Measurements from ENCODE around the gene METTL26. TPM values are rescaled to one million over a fixed set of nuclear protein-coding genes. Genes with fewer than 3 reads are reported as not detected.

METTL26 gene
- total RNA-seq, 2 donors from 2014 or later: 76.8 to 115 TPM

GRCh38 chr16:629833-630248, 6.3 kb downstream of the METTL26 start:
- peaks cover 17% of the 10 kb centered on the region for H3K4me1 ChIP-seq
- TF ChIP-seq POLR2A (IDR thresholded peaks at IDR 0.05) (no peak), CTCF (IDR thresholded peaks at IDR 0.05) (no peak)
- H3K9me3 ChIP-seq: no peaks in the 10 kb centered on the region
- intact Hi-C loops (cut with DNase I): no loop called here
- no peaks in the 10 kb centered on the region for H3K27me3 ChIP-seq
- peaks cover 4 to 7% of the 10 kb centered on the region in 2 donors for H3K36me3 ChIP-seq (replicated peaks in 1 of 2; ENCODE audit: insufficient read depth in 1 of 2, low read depth in 2 of 2)
- no peak overlapping the region for H3K4me3 ChIP-seq
- 40 to 55% methylated on average over 1 to 6 of the region's 11 CpGs for WGBS, 2 donors
- H3K27ac ChIP-seq: no peak overlapping the region
- ATAC-seq (peak; percentile 5), DNase-seq (peak in 2 of 4 donors; percentile 15 to 17)

DNA sequence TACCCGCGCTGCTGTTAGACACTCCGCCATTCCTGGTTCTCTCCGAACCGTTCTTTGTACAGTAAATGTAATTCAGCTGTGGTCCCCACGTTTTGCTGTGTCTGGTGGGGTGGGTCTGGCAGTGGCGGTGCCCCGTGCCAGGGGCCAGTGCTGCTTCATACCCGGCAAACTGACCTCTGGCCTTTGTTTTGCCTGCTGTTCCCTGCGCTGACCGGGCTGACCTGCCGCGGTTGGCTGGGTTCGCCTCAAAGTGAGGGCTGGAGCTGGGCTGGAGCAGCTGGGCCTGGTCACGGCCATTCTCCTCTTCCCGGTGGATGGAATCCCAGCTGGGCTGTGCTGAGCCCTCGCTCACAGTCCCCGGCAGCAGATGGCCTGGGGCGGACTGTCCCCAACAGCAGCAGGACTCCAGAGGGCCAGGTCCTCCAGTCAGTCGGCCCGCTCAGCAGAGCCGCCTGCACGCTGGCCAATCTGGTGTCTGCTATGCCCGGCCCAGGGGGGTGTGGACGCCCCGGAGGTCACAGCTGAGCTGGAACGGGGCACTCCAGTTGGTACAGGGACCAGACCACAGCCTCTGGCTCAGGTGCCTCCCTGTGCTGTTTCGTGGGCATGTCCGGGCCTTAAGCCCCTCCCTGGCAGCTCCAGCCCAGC, 6.8 kb downstream of the METTL26 start:
- Histone ChIP-seq H3K4me1 (peaks cover 14% of the 10 kb centered on the region), H3K27me3 (no peaks in the 10 kb centered on the region), H3K27ac (no peak overlapping the region), H3K4me3 (no peak overlapping the region), H3K9me3 (no peaks in the 10 kb centered on the region), H3K36me3 (replicated peaks in 1 of 2; ENCODE audit: insufficient read depth in 1 of 2, low read depth in 2 of 2) (peaks cover 4 to 7% of the 10 kb centered on the region in 2 donors)
- DNase-seq: peak in 2 of 4 donors; percentile 13 to 21
- intact Hi-C loops (cut with DNase I): no loop called here
- ATAC-seq: no peak
- TF ChIP-seq POLR2A (IDR thresholded peaks at IDR 0.05): no peak
- no peak for TF ChIP-seq CTCF (IDR thresholded peaks at IDR 0.05)
- WGBS, 2 donors: 70 to 78% methylated on average over 15 to 28 of the region's 29 CpGs

GRCh38 chr16:628321-629061, 7.6 kb downstream of the METTL26 start:
- TF ChIP-seq CTCF (IDR thresholded peaks at IDR 0.05) (no peak), POLR2A (IDR thresholded peaks at IDR 0.05) (no peak)
- Histone ChIP-seq H3K4me1 (peaks cover 14% of the 10 kb centered on the region), H3K4me3 (no peak overlapping the region), H3K27ac (no peak overlapping the region), H3K9me3 (no peaks in the 10 kb centered on the region), H3K36me3 (replicated peaks in 1 of 2; ENCODE audit: insufficient read depth in 1 of 2, low read depth in 2 of 2) (peaks cover 4 to 7% of the 10 kb centered on the region in 2 donors), H3K27me3 (no peaks in the 10 kb centered on the region)
- DNase-seq (peak in 1 of 4 donors; percentile 15), ATAC-seq (no peak)
- WGBS, 2 donors: 94 to 97% methylated on average over 17 to 25 of the region's 33 CpGs
- intact Hi-C loops (cut with DNase I): no loop called here

GRCh38 chr16:627454-628239, 8.5 kb downstream of the METTL26 start:
- TF ChIP-seq CTCF (IDR thresholded peaks at IDR 0.05): no peak
- TF ChIP-seq POLR2A (IDR thresholded peaks at IDR 0.05): no peak
- Histone ChIP-seq H3K27me3 (no peaks in the 10 kb centered on the region), H3K4me1 (peaks cover 14% of the 10 kb centered on the region), H3K27ac (no peak overlapping the region), H3K9me3 (no peaks in the 10 kb centered on the region), H3K4me3 (no peak overlapping the region), H3K36me3 (replicated peaks in 1 of 2; ENCODE audit: insufficient read depth in 1 of 2, low read depth in 2 of 2) (peaks cover 4 to 7% of the 10 kb centered on the region in 2 donors)
- no peak for ATAC-seq
- 83 to 88% methylated on average over 23 to 48 of the region's 50 CpGs for WGBS, 2 donors
- peak; percentile 36 to 60 (median 46) for DNase-seq
- intact Hi-C loops (cut with DNase I): no loop called here

Data from body of pancreas (tissue), 4 donors.